ENCODE measurements around the gene THRB.

Gene THRB

GRCh38 chr3:24164967-24165602 is 329.6 kb downstream of the THRB start:
- DNase-seq, result no peak

DNA sequence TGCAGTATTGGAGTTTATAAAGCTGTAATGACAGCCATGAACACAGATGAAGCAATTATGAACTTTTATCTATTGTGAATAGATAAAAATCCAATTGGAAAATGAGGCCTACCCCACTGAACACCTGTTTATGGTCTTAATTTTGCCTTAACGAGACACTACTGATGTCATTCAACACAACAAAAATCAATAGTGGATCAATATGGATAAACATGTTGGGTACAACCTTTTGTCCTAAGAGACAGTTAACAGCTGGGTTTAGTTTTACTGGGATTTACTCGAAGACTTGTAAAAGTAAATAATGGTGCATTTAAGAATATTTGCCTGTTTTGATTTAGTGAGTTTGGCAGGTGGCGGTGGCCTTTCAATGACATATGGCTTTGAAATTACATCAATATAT is 331.7 kb downstream of the THRB start:
- DNase-seq, result no peak

GRCh38 chr3:24161841-24162240 is 332.8 kb downstream of the THRB start:
- no peak for DNase-seq

DNA sequence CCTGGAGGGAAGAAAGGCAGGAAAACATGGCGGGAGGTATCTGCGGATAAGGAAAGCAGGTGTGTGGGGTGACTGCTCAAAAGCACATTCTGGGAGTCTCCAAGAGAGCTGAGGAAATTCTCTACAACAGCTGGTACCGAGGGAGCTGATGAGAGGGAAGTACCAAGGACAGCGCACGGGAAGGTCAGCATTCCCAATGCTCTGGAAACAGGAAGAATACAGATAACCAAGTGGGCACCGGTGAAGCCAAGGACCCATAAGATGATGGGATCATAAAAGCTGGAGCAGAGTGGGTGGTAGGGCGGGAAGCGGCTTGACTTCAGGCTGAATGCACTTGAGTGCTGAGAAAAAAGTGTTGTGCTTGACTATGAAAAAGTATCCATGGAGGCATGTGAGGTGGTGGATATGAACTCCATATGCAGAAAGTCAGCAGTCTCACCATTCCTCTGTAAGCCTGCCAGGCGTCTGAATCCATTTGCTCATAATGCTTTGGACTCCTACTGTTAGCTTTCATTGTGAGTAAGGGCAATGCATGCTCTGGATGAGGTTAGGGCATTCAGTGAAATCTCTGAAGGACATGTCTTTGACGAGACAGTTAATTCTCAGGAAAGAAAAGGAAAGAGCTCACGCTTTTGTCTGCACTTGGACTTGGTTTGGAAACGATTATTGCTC is 334.1 kb downstream of the THRB start:
- peak; percentile 47 for DNase-seq

- DNase-seq, result peak; percentile 26
These were observed 335.7 kb downstream of the THRB start for GRCh38 chr3:24158761-24159454.

DNA sequence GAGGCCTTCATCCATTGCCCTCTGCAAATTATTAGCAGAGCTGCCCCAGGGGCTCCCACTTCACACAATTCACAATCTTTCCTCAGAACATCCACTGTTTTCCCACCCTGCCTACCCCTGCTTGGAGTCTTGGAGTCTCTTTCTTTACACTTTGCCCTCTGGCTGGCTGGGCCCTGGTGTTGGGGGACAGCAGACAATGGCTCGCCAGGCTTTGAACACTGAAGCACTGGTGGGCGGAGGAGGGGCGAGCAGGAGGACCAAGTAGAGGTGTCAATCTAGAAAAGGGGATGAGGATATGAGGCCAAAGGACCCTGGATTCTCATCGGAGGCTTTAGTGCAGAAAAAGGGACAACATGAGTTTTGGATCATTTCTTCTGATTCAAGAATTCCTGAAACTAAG is 337.5 kb downstream of the THRB start:
- DNase-seq, result no peak

GRCh38 chr3:24156466-24156865 is 338.2 kb downstream of the THRB start:
- DNase-seq, result peak; percentile 94

- no peak for DNase-seq
These were observed 339.4 kb downstream of the THRB start for GRCh38 chr3:24155276-24155675.

- no peak for DNase-seq
These were observed 339.9 kb downstream of the THRB start for GRCh38 chr3:24154781-24155180.

GRCh38 chr3:24154013-24154695 is 340.5 kb downstream of the THRB start:
- DNase-seq, result no peak

- DNase-seq, result no peak
These were observed 343.1 kb downstream of the THRB start for GRCh38 chr3:24151594-24151993.

GRCh38 chr3:24149032-24149431 is 345.6 kb downstream of the THRB start:
- peak; percentile 6 for DNase-seq

DNA sequence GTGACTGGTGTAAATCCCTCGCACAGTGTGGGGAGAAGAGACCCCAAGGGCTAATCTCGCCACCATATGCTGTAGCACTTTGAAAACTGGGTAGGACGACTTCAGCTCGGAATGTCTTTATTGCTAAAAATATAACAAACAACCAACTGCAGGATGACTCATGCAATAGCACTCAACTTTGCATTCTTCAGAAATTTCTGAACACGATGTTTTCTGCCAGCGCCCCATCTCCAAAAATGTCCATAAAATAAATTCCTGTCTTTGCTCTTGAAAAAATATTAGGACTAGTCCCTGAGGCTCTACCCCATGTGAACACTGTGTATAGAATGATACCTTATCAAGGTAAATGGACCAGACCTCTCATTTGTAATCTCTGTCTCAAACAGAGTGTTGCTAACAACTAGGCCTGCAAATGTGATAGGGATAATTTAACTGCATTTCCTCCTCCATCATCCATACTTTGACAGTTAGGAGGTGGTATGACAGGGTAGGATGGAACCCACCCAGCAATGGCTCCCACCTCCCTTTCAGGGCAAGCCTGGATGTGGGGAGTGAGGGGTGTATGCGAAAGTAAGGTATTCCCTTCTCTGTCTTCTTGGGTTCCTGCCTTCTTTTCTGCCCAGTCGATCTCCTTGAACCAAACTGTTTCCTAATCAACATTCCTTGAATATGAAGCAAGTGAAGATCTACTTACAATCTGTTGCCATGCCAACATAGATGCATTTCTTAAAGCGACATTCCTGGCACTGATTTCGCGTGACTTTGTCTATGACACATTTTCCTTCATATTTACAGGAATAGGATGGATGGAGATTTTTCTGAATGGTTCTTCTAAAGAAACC is 348.4 kb downstream of the THRB start:
- peak; percentile 96 for DNase-seq

- DNase-seq, result peak; percentile 37
These were observed 349.2 kb downstream of the THRB start for GRCh38 chr3:24145481-24145880.

- no peak for DNase-seq
These were observed 352.5 kb downstream of the THRB start for GRCh38 chr3:24142127-24142526.

- DNase-seq, result no peak
These were observed 353.1 kb downstream of the THRB start for GRCh38 chr3:24141548-24141947.

GRCh38 chr3:24139463-24140412 is 354.9 kb downstream of the THRB start:
- no peak for DNase-seq

DNA sequence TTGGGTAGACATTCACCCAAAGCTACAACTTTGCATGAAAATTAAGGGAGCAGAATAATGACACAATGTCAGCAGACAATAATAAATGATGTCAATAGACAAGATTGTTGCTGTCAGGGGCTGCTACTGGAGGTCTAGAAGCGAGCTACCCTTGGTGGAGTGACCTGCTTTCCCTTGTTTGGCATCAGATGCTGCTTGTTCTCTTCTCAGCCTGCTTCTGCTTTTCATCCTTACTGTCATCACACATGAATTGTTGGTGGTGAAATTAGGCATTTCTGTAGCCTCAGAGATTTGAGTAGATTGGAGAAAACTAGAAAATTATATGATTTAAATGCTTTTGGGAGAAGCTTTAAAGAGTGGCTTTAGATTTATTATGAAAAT is 355.8 kb downstream of the THRB start:
- no peak for DNase-seq

GRCh38 chr3:24137958-24138875 is 356.4 kb downstream of the THRB start:
- DNase-seq, result no peak

DNA sequence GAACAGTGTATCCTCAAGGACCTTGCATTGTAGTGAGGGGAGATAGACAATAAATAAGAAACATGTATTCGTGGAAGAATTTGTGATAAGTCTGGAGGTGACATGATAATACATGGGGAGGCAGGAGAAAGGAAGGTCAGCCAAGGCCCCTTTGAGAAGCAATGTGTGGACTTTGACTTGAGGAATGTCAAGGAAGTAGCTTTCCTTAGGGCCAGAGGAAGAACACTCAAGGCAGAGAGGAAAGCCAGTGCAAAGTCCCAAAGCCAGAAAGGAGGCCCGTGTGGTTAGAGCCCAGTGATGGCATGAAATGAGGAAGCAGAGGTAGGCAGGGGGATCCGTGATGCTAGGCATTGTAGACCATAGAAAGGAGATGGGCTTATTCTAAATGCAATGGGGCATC is 357.3 kb downstream of the THRB start:
- DNase-seq, result no peak
